Upper lobe of right lung (tissue), 1 donor: Measurements from ENCODE around the gene ABCC1. TPM values are rescaled to one million over a fixed set of nuclear protein-coding genes. Genes with fewer than 3 reads are reported as not detected.

Experiments
- ATAC-seq: fragments of 200-7000 bp; cut with Tn5 transposase; one replicate; pipeline ENCODE4 v1.9.1; 2020; ENCODE audit warnings: mild to moderate bottlenecking, moderate library complexity
- DNase-seq: peaks from one replicate; pipeline ENCODE4 v3.0.0-alpha.2; 2020
- H3K27ac ChIP-seq: fragments of 200-600 bp; one replicate; pipeline ENCODE4 v1.8.0; 2022
- H3K27me3 ChIP-seq: fragments of 200-600 bp; one replicate; pipeline ENCODE4 v1.8.0; 2022; ENCODE audit warnings: mild to moderate bottlenecking
- H3K36me3 ChIP-seq: fragments of 200-600 bp; one replicate; pipeline ENCODE4 v1.8.0; 2022
- H3K4me1 ChIP-seq: fragments of 200-600 bp; one replicate; pipeline ENCODE4 v1.8.0; 2022
- H3K4me3 ChIP-seq: fragments of 200-600 bp; one replicate; pipeline ENCODE4 v1.8.0; 2022; ENCODE audit warnings: mild to moderate bottlenecking
- H3K9me3 ChIP-seq: fragments of 200-600 bp; one replicate; pipeline ENCODE4 v1.8.0; 2022
- intact Hi-C: fragments of 100-400 bp; cut with DNase I; formaldehyde crosslinking; loops from one replicate; pipeline ENCODE4 v1.11.0; 2022
- total RNA-seq: library from RNA; stranded (reverse); fragmentation: NEBNext Ultra II Directional; extraction: Animal tissue kit (Norgen Biotek cat#: 25700); gene quantifications from one replicate; pipeline ENCODE4 v1.2.1, GENCODE V29; 2021
- TF ChIP-seq, protein P1 (sequence below): fragments of 200-600 bp; IDR thresholded peaks from one replicate; pipeline ENCODE4 v1.8.0; 2022; ENCODE audit warnings: antibody characterized with exemption
- donor health status: DM: no; HTN: yes; CAD: no; lungs with severe emphysema.

The ABCC1 gene
- total RNA-seq, 1 donor from 2014 or later, result 50.6 TPM

DNA sequence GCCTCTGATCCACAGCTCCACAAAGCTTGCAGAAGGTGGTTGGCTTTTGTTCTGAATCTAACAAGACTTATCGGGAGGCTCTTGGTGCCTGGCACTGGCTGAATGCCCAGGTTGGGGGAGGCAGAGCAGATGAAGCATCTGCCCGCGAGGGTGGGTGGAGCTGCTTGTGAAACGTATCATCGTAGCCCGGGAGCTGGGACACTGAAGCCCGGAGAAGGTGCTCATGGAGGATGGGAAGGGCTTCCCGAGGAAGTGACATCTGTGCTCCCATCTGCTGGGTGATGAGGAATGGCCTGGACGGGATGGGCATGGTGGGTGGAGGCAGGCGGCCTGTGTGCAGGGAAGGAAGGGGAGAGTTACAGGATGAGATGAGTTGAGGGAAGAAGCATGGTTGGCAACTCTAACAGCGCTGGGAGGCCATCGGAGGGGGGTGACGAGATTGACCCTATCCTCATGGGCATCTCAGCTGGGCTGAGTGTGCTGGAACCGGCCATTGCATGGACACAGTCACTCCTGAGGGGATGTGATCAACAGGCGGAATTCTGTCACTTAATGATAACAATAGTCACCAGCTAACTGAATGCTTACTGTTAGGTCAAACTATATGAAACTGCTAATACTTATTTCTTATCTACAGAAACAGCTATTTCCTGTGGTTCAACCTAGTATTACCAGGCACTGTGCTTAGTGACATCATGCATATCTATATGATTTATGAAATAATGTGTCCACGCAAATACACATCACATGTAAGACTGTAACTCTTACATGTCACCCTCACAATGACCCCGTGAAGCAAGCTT is 171.2 kb downstream of the ABCC1 start:
- Histone ChIP-seq H3K9me3 (peaks cover 9% of the 10 kb centered on the region), H3K4me3 (no peak overlapping the region), H3K27me3 (no peaks in the 10 kb centered on the region), H3K4me1 (peaks cover 6% of the 10 kb centered on the region), H3K27ac (peak overlapping the region; percentile 30), H3K36me3 (peaks cover 44% of the 10 kb centered on the region)
- peak; percentile 65 for ATAC-seq
- TF ChIP-seq, protein P1, sequence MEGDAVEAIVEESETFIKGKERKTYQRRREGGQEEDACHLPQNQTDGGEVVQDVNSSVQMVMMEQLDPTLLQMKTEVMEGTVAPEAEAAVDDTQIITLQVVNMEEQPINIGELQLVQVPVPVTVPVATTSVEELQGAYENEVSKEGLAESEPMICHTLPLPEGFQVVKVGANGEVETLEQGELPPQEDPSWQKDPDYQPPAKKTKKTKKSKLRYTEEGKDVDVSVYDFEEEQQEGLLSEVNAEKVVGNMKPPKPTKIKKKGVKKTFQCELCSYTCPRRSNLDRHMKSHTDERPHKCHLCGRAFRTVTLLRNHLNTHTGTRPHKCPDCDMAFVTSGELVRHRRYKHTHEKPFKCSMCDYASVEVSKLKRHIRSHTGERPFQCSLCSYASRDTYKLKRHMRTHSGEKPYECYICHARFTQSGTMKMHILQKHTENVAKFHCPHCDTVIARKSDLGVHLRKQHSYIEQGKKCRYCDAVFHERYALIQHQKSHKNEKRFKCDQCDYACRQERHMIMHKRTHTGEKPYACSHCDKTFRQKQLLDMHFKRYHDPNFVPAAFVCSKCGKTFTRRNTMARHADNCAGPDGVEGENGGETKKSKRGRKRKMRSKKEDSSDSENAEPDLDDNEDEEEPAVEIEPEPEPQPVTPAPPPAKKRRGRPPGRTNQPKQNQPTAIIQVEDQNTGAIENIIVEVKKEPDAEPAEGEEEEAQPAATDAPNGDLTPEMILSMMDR, result no peak
- intact Hi-C loops, result no loop called here
- peak; percentile 67 for DNase-seq

DNA sequence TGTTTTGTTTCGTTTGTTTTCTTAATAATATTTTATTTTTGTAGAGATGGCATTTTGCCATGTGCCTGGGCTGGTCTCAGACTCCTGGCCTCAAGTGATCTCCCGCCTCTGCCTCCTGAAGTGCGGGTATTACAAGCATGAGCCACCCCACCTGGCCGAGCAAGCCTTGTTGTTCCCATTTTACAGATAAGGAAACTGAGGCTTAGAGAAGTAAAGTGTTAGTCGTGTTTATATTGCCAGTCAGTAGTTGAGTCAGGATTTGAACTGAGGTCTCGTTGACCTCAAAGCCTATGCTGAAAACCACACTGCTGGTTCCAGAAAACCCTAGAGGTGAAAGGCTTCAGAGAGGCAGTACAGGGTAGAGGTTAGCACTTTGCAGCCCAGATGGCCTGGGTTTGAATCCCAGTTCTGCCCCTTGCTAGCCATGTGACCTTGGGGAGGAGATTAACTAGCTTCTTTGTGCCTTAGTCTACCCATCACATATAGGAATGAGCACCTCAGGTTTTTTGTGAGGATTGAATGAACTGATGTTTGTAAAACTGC is 171.8 kb downstream of the ABCC1 start:
- TF ChIP-seq, protein P1, result no peak
- intact Hi-C loops, result no loop called here
- DNase-seq (no peak), ATAC-seq (no peak)
- peak overlapping the region; percentile 17 for H3K27ac ChIP-seq
- no peak overlapping the region for H3K4me3 ChIP-seq
- H3K9me3 ChIP-seq, result peaks cover 9% of the 10 kb centered on the region
- H3K27me3 ChIP-seq, result no peaks in the 10 kb centered on the region
- H3K4me1 ChIP-seq, result peaks cover 6% of the 10 kb centered on the region
- peaks cover 38% of the 10 kb centered on the region for H3K36me3 ChIP-seq

DNA sequence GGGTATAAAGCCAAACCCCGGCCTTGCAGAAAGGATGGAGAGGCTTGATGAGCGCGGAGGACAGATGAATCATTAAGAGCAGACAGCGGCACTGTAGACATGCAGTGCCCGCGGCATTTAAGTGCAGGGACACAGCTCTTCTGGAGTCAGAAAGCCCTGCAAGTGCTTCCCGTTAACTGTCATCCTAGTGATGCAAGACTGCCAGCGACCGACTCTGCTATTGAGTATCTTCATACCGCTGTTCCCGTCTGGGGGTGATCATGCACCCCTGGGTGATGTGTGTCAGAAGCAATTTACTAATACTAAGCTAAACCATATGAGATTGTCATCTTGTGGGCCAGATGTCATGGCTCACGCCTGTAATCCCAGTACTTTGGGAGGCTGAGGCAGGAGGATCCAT is 172.8 kb downstream of the ABCC1 start:
- intact Hi-C loops, result no loop called here
- no peaks in the 10 kb centered on the region for H3K27me3 ChIP-seq
- no peak for DNase-seq
- H3K27ac ChIP-seq, result no peak overlapping the region
- no peak for ATAC-seq
- peaks cover 6% of the 10 kb centered on the region for H3K4me1 ChIP-seq
- TF ChIP-seq, protein P1, result no peak
- peaks cover 27% of the 10 kb centered on the region for H3K36me3 ChIP-seq
- H3K4me3 ChIP-seq, result no peak overlapping the region
- H3K9me3 ChIP-seq, result peaks cover 9% of the 10 kb centered on the region

DNA sequence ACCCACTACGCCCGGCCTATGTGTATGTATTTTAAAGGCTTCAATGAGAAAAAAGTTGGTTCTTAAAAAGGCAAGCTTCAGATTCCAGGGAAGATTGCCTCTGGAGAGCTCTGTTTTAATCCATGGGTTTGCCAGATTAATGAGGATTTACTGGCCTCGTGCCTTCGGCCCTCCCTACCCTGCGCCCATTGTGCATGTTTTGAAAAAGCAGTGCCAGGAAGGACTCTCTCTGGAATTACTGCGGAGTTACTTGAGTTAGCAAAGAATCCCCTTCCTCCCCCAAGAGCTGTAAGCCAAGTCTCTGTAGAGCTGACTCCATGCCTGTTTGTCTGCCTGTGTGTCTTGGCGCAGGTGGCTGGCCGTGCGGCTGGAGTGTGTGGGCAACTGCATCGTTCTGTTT is 175.0 kb downstream of the ABCC1 start:
- Histone ChIP-seq H3K27ac (no peak overlapping the region), H3K9me3 (peaks cover 9% of the 10 kb centered on the region)
- intact Hi-C loops, result no loop called here

DNA sequence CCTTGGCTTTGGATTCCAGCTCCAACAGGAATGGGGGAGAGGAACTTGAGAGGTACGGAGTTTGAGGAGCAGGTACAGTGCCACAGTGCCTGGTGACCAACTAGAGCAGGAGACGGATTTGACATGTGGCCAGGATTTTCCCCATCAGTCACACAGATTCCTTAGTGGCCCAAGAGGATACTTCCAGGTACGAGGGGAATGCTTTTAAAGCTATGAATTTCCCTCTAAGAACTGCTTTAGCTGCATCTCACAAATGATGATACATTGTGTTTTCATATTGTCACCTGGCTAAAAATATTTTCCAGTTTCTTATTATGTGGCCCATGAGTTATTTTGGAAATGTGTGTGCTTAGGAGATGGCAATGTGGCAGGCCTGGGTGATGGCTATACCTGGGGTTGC is 175.6 kb downstream of the ABCC1 start:
- intact Hi-C loops, result no loop called here
- Histone ChIP-seq H3K27me3 (no peaks in the 10 kb centered on the region), H3K9me3 (peaks cover 9% of the 10 kb centered on the region), H3K4me3 (no peak overlapping the region), H3K4me1 (peaks cover 2% of the 10 kb centered on the region), H3K36me3 (peaks cover 37% of the 10 kb centered on the region), H3K27ac (no peak overlapping the region)
- TF ChIP-seq, protein P1, result no peak
- no peak for DNase-seq
- ATAC-seq, result no peak

More for the DNA sequence above, 175.0 kb downstream of the ABCC1 start:
- peaks cover 6% of the 10 kb centered on the region for H3K4me1 ChIP-seq
- TF ChIP-seq, protein P1, result no peak
- no peak for DNase-seq
- H3K4me3 ChIP-seq, result no peak overlapping the region
- peaks cover 32% of the 10 kb centered on the region for H3K36me3 ChIP-seq
- H3K27me3 ChIP-seq, result no peaks in the 10 kb centered on the region
- ATAC-seq, result no peak
